Keratinocyte (primary cell): ENCODE results near the gene PRKAG1. TPM values are rescaled to one million over a fixed set of nuclear protein-coding genes. Genes with fewer than 3 reads are reported as not detected.

Source experiments
- DNase-seq: peaks from one replicate; pipeline ENCODE4 v3.0.0-alpha.2; 2011; ENCODE audit warnings: low read depth, missing footprints, low spot score
- FAIRE-seq: peaks from 2 replicates; lab custom pipeline; 2011; peaks lifted over from hg19 to GRCh38; lab: Jason Lieb, UNC
- H2AFZ ChIP-seq: 2 replicates; pipeline ENCODE4 v1.6.0; 2012; ENCODE audit warnings: low read length, control low read depth, inconsistent platforms; ENCODE audit not compliant: control insufficient read depth
- H3K27ac ChIP-seq: 2 replicates; pipeline ENCODE4 v1.5.1; 2011; ENCODE audit warnings: low read length; ENCODE audit not compliant: control insufficient read depth, insufficient read depth
- H3K27me3 ChIP-seq: 3 replicates; pipeline ENCODE4 v1.6.0; 2011; ENCODE audit warnings: low read length; ENCODE audit not compliant: control insufficient read depth, insufficient read depth; ENCODE audit errors: extremely low read depth
- H3K36me3 ChIP-seq, 2 experiments: 2 replicates in 1 of 2; 3 replicates in 1 of 2; pipeline ENCODE4 v1.5.1; 2011; ENCODE audit warnings: low read length in 2 of 2, mild to moderate bottlenecking in 1 of 2; ENCODE audit not compliant: control insufficient read depth in 2 of 2, insufficient read depth in 2 of 2; ENCODE audit errors: extremely low read depth in 1 of 2
- H3K4me1 ChIP-seq: 3 replicates; pipeline ENCODE4 v1.5.1; 2011; ENCODE audit warnings: low read length; ENCODE audit not compliant: control insufficient read depth, insufficient read depth; ENCODE audit errors: extremely low read depth
- H3K4me2 ChIP-seq: 3 replicates; pipeline ENCODE4 v1.6.0; 2011; ENCODE audit warnings: low read depth, low read length; ENCODE audit not compliant: control insufficient read depth, insufficient read depth; ENCODE audit errors: extremely low read depth
- H3K4me3 ChIP-seq, 3 experiments: fragments of 200-600 bp in 1 of 3; sonication (generic) in 1 of 3; 2 replicates in 2 of 3; 3 replicates in 1 of 3; pipeline ENCODE4 v1.5.1; 2011 to 2016; ENCODE audit warnings: low read length in 3 of 3, mild to moderate bottlenecking in 3 of 3, control low read depth in 2 of 3, inconsistent platforms in 1 of 3, low read depth in 1 of 3, mixed read lengths in 1 of 3, mixed run types in 1 of 3, moderate library complexity in 1 of 3; ENCODE audit not compliant: control insufficient read depth in 2 of 3, insufficient read depth in 2 of 3; ENCODE audit errors: extremely low read depth in 1 of 3
- H3K79me2 ChIP-seq: 2 replicates; pipeline ENCODE4 v1.6.0; 2012; ENCODE audit warnings: low read length; ENCODE audit not compliant: control insufficient read depth, insufficient read depth
- H3K9ac ChIP-seq: 3 replicates; pipeline ENCODE4 v1.6.0; 2011; ENCODE audit warnings: low read length; ENCODE audit not compliant: control insufficient read depth, insufficient read depth; ENCODE audit errors: extremely low read depth
- H3K9me1 ChIP-seq: 3 replicates; pipeline ENCODE4 v1.6.0; 2011; ENCODE audit warnings: low read length; ENCODE audit not compliant: control insufficient read depth, insufficient read depth; ENCODE audit errors: extremely low read depth
- H3K9me3 ChIP-seq: 2 replicates; pipeline ENCODE4 v1.5.1; 2012; ENCODE audit warnings: low read depth, low read length; ENCODE audit not compliant: control insufficient read depth
- H4K20me1 ChIP-seq: 3 replicates; pipeline ENCODE4 v1.6.0; 2011; ENCODE audit warnings: low read length; ENCODE audit not compliant: control insufficient read depth, insufficient read depth; ENCODE audit errors: extremely low read depth
- CTCF ChIP-seq, 3 experiments: IDR thresholded peaks in 1 of 3; conservative IDR thresholded peaks in 1 of 3; optimal IDR thresholded peaks in 1 of 3; 2 replicates in 2 of 3; 3 replicates in 1 of 3; pipeline versions ENCODE3 to v1.5.1; 2011; ENCODE audit warnings: low read length in 3 of 3, mild to moderate bottlenecking in 3 of 3, moderate library complexity in 2 of 3, control low read depth in 1 of 3, inconsistent platforms in 1 of 3; ENCODE audit not compliant: insufficient read depth in 2 of 3; ENCODE audit errors: extremely low read depth in 1 of 3
- EZH2 ChIP-seq: IDR thresholded peaks from one replicate; pipeline ENCODE4 v1.6.1; 2012; ENCODE audit warnings: inconsistent platforms, mild to moderate bottlenecking, low read length, moderate library complexity
- dilution Hi-C: fragments of 300-500 bp; cut with MboI; formaldehyde crosslinking; loops from one replicate; pipeline ENCODE4 v1.7.0; 2020; ENCODE audit warnings: low sequenced_read_pairs; ENCODE audit not compliant: extremely low pct_ligation_motif_present
- polyA plus RNA-seq, 5 experiments: library from polyadenylated mRNA; depleted of rRNA in 3 of 5; stranded (reverse) in 3 of 5; stranded (forward) in 1 of 5; unstranded in 1 of 5; fragments of >200 nt; gene quantifications; 1 replicate in 1 of 5; 2 replicates in 3 of 5; 3 replicates in 1 of 5; pipeline versions ENCODE4 v1.2.1 to v1.2.3, GENCODE V29; 2011 to 2012; ENCODE audit warnings: missing spikeins in 2 of 5, low read depth in 1 of 5, low replicate concordance in 1 of 5

Gene PRKAG1
- polyA plus RNA-seq, 1 donor (not counting 4 experiments of a cell fraction or from before 2014, with no cell fraction given): 125 TPM

GRCh38 chr12:49028666-49029275, 10.2 kb upstream of the PRKAG1 start:
- Histone ChIP-seq H3K27ac (no peak overlapping the region), H3K4me2 (no peak overlapping the region), H4K20me1 (peaks cover 6% of the 10 kb centered on the region), H3K79me2 (no peaks in the 10 kb centered on the region), H2AFZ (no peak overlapping the region), H3K36me3 (peaks cover 53 to 62% of the 10 kb centered on the region in 2 experiments), H3K9ac (no peak overlapping the region), H3K9me1 (no peaks in the 10 kb centered on the region), H3K4me3 (no peak overlapping the region), H3K27me3 (no peaks in the 10 kb centered on the region), H3K4me1 (no peaks in the 10 kb centered on the region), H3K9me3 (no peaks in the 10 kb centered on the region)
- TF ChIP-seq EZH2 (no peak), CTCF (optimal IDR thresholded peaks at IDR 0.05 in 1 of 3, IDR thresholded peaks at IDR 0.05 in 1 of 3, conservative IDR thresholded peaks at IDR 0.05 in 1 of 3; ENCODE audit: extremely low read depth in 1 of 3, insufficient read depth in 2 of 3, low read length in 3 of 3) (no peak)
- DNase-seq (no peak), FAIRE-seq (no peak)
- dilution Hi-C loops: no loop called here

GRCh38 chr12:49027846-49028555, 9.4 kb upstream of the PRKAG1 start:
- H3K79me2 ChIP-seq: no peaks in the 10 kb centered on the region
- no peaks in the 10 kb centered on the region for H3K4me1 ChIP-seq
- H3K4me3 ChIP-seq: no peak overlapping the region
- dilution Hi-C loops: no loop called here
- no peak overlapping the region for H3K27ac ChIP-seq
- H3K4me2 ChIP-seq: no peak overlapping the region
- H2AFZ ChIP-seq: no peak overlapping the region
- peaks cover 6% of the 10 kb centered on the region for H4K20me1 ChIP-seq
- peaks cover 48 to 63% of the 10 kb centered on the region in 2 experiments for H3K36me3 ChIP-seq
- DNase-seq (no peak), FAIRE-seq (no peak)
- no peaks in the 10 kb centered on the region for H3K9me1 ChIP-seq
- TF ChIP-seq CTCF (optimal IDR thresholded peaks at IDR 0.05 in 1 of 3, IDR thresholded peaks at IDR 0.05 in 1 of 3, conservative IDR thresholded peaks at IDR 0.05 in 1 of 3; ENCODE audit: extremely low read depth in 1 of 3, insufficient read depth in 2 of 3, low read length in 3 of 3): no peak
- TF ChIP-seq EZH2: no peak
- H3K27me3 ChIP-seq: no peaks in the 10 kb centered on the region
- no peak overlapping the region for H3K9ac ChIP-seq
- no peaks in the 10 kb centered on the region for H3K9me3 ChIP-seq
